Activated naive CD4-positive, alpha-beta T cell treated with anti-CD3 and anti-CD28 coated beads for 36 hours (primary cell): Measurements from ENCODE around the gene CHRM1. TPM values are rescaled to one million over a fixed set of nuclear protein-coding genes. Genes with fewer than 3 reads are reported as not detected.
A peak's percentile ranks its signal among the peaks of the same experiment; 100 is the strongest.

ENCODE experiments used
- CTCF ChIA-PET: fragments of 350-600 bp; sonication (Branson Sonifier 250); formaldehyde crosslinking; loops from one replicate; lab custom pipeline; 2021; ENCODE audit warnings: antibody characterized with exemption; lab: Charles Lee
- DNase-seq: peaks from one replicate; pipeline ENCODE4 v3.0.0-alpha.2; 2020
- H3K27ac Mint-ChIP-seq: one replicate; pipeline ENCODE4 v1.8.0; 2021; ENCODE audit warnings: mild to moderate bottlenecking, mixed read lengths
- H3K27me3 Mint-ChIP-seq: one replicate; pipeline ENCODE4 v1.8.0; 2021; ENCODE audit warnings: low read depth, mixed read lengths
- H3K36me3 Mint-ChIP-seq: one replicate; pipeline ENCODE4 v1.8.0; 2021; ENCODE audit warnings: low read depth, mixed read lengths
- H3K4me1 Mint-ChIP-seq: one replicate; pipeline ENCODE4 v1.8.0; 2021; ENCODE audit warnings: low read depth, mixed read lengths
- H3K4me3 Mint-ChIP-seq: one replicate; pipeline ENCODE4 v1.8.0; 2021; ENCODE audit warnings: mild to moderate bottlenecking, moderate library complexity, mixed read lengths
- H3K9me3 Mint-ChIP-seq: one replicate; pipeline ENCODE4 v1.8.0; 2021; ENCODE audit warnings: mixed read lengths
- intact Hi-C: fragments of 100-400 bp; cut with micrococcal nuclease; formaldehyde crosslinking; loops from one replicate; pipeline ENCODE4 v1.15.1; 2023
- total RNA-seq, 2 experiments: library from RNA; stranded (reverse); gene quantifications; one replicate each; pipeline ENCODE4 v1.2.3, GENCODE V29; 2021

Gene CHRM1
- total RNA-seq, 2 experiments from 2014 or later, result not detected

GRCh38 chr11:62922653-62923431, 1.7 kb upstream of the CHRM1 start:
- DNase-seq, result peak; percentile 57
- CTCF ChIA-PET, result interaction anchor here (0.9 to 3.6 kb wide), 6 partner anchors 17 to 311 kb away, joined by 3 to 21 read pairs (median 4); no protein-coding TSS in a partner anchor

GRCh38 chr11:62922189-62922589, 1.0 kb upstream of the CHRM1 start:
- H3K27me3 Mint-ChIP-seq, result peaks cover 47% of the 10 kb centered on the region
- no peak for DNase-seq
- H3K4me1 Mint-ChIP-seq, result peaks cover 31% of the 10 kb centered on the region
- CTCF ChIA-PET, result interaction anchor here (0.7 to 3.6 kb wide), 7 partner anchors 13 to 311 kb away, joined by 3 to 21 read pairs (median 3); no protein-coding TSS in a partner anchor
- intact Hi-C loops, result loop anchor here (2.0 kb wide), 1 partner anchor 15 kb away; no protein-coding TSS in a partner anchor
- H3K4me3 Mint-ChIP-seq, result no peak overlapping the region
- no peak overlapping the region for H3K27ac Mint-ChIP-seq
- H3K9me3 Mint-ChIP-seq, result no peaks in the 10 kb centered on the region
- H3K36me3 Mint-ChIP-seq, result no peaks in the 10 kb centered on the region

More at GRCh38 chr11:62922653-62923431, 1.7 kb upstream of the CHRM1 start:
- Mint-ChIP-seq H3K36me3 (no peaks in the 10 kb centered on the region), H3K4me1 (peaks cover 31% of the 10 kb centered on the region), H3K9me3 (no peaks in the 10 kb centered on the region), H3K27me3 (peaks cover 53% of the 10 kb centered on the region), H3K4me3 (peak overlapping the region; percentile 34), H3K27ac (no peak overlapping the region)
- intact Hi-C loops, result loop anchor here (2.0 kb wide), 1 partner anchor 16 kb away; no protein-coding TSS in a partner anchor

- Mint-ChIP-seq H3K36me3 (no peaks in the 10 kb centered on the region), H3K27me3 (peaks cover 43% of the 10 kb centered on the region), H3K27ac (no peak overlapping the region), H3K4me1 (peaks cover 31% of the 10 kb centered on the region), H3K4me3 (no peak overlapping the region), H3K9me3 (no peaks in the 10 kb centered on the region)
- CTCF ChIA-PET, result interaction anchor here (0.6 to 3.6 kb wide), 4 partner anchors 13 to 101 kb away, joined by 3 to 21 read pairs (median 4); no protein-coding TSS in a partner anchor
- intact Hi-C loops, result loop anchor here (2.0 kb wide), 1 partner anchor 15 kb away; no protein-coding TSS in a partner anchor
- no peak for DNase-seq
These were observed 518 bp upstream of the CHRM1 start for GRCh38 chr11:62921573-62922188.

GRCh38 chr11:62919898-62920640, 1.1 kb downstream of the CHRM1 start:
- intact Hi-C loops, result no loop called here
- CTCF ChIA-PET, result interaction anchor here (3.4 kb wide), 1 partner anchor 14 kb away, joined by 19 read pairs; no protein-coding TSS in a partner anchor

GRCh38 chr11:62919476-62919875, 1.7 kb downstream of the CHRM1 start:
- H3K9me3 Mint-ChIP-seq, result no peaks in the 10 kb centered on the region
- H3K36me3 Mint-ChIP-seq, result no peaks in the 10 kb centered on the region
- intact Hi-C loops, result no loop called here
- CTCF ChIA-PET, result interaction anchor here (3.4 kb wide), 1 partner anchor 13 kb away, joined by 19 read pairs; no protein-coding TSS in a partner anchor
- no peak overlapping the region for H3K4me3 Mint-ChIP-seq
- no peak overlapping the region for H3K27ac Mint-ChIP-seq
- H3K4me1 Mint-ChIP-seq, result peaks cover 17% of the 10 kb centered on the region
- peaks cover 25% of the 10 kb centered on the region for H3K27me3 Mint-ChIP-seq
- no peak for DNase-seq

More at GRCh38 chr11:62919898-62920640, 1.1 kb downstream of the CHRM1 start:
- H3K27me3 Mint-ChIP-seq, result peaks cover 27% of the 10 kb centered on the region
- no peaks in the 10 kb centered on the region for H3K36me3 Mint-ChIP-seq
- H3K27ac Mint-ChIP-seq, result no peak overlapping the region
- H3K4me1 Mint-ChIP-seq, result peaks cover 17% of the 10 kb centered on the region
- no peak for DNase-seq
- H3K9me3 Mint-ChIP-seq, result no peaks in the 10 kb centered on the region
- no peak overlapping the region for H3K4me3 Mint-ChIP-seq

- no peak for DNase-seq
- no peaks in the 10 kb centered on the region for H3K36me3 Mint-ChIP-seq
- peaks cover 13% of the 10 kb centered on the region for H3K4me1 Mint-ChIP-seq
- CTCF ChIA-PET, result interaction anchor here (1.0 to 3.4 kb wide), 4 partner anchors 12 to 108 kb away, joined by 4 to 19 read pairs (median 6); no protein-coding TSS in a partner anchor
- H3K9me3 Mint-ChIP-seq, result no peaks in the 10 kb centered on the region
- H3K4me3 Mint-ChIP-seq, result no peak overlapping the region
- intact Hi-C loops, result no loop called here
- H3K27me3 Mint-ChIP-seq, result peaks cover 20% of the 10 kb centered on the region
- H3K27ac Mint-ChIP-seq, result no peak overlapping the region
These were observed 2.6 kb downstream of the CHRM1 start for GRCh38 chr11:62918531-62918930.

GRCh38 chr11:62917906-62918502, 3.2 kb downstream of the CHRM1 start:
- Mint-ChIP-seq H3K9me3 (no peaks in the 10 kb centered on the region), H3K27ac (no peak overlapping the region), H3K27me3 (peaks cover 15% of the 10 kb centered on the region), H3K4me3 (no peak overlapping the region), H3K4me1 (peaks cover 8% of the 10 kb centered on the region), H3K36me3 (no peaks in the 10 kb centered on the region)
- intact Hi-C loops, result no loop called here
- no peak for DNase-seq
- CTCF ChIA-PET, result interaction anchor here (1.0 to 3.4 kb wide), 4 partner anchors 12 to 109 kb away, joined by 4 to 19 read pairs (median 6); no protein-coding TSS in a partner anchor

- no peak for DNase-seq
- H3K9me3 Mint-ChIP-seq, result no peaks in the 10 kb centered on the region
- H3K4me3 Mint-ChIP-seq, result no peak overlapping the region
- no peaks in the 10 kb centered on the region for H3K36me3 Mint-ChIP-seq
- H3K4me1 Mint-ChIP-seq, result no peaks in the 10 kb centered on the region
- CTCF ChIA-PET, result interaction anchor here (0.7 to 0.9 kb wide), 3 partner anchors 27 to 106 kb away, joined by 4 to 6 read pairs (median 6); no protein-coding TSS in a partner anchor
- intact Hi-C loops, result no loop called here
- H3K27me3 Mint-ChIP-seq, result no peaks in the 10 kb centered on the region
- H3K27ac Mint-ChIP-seq, result no peak overlapping the region
These were observed 6.7 kb downstream of the CHRM1 start for GRCh38 chr11:62914416-62914815.

GRCh38 chr11:62912268-62912667, 8.9 kb downstream of the CHRM1 start:
- CTCF ChIA-PET, result interaction anchor here (17.3 kb wide), 1 partner anchor 112 kb away, joined by 397 read pairs; no protein-coding TSS in a partner anchor
- H3K36me3 Mint-ChIP-seq, result no peaks in the 10 kb centered on the region

GRCh38 chr11:62911137-62912130, 9.7 kb downstream of the CHRM1 start:
- Mint-ChIP-seq H3K4me1 (no peaks in the 10 kb centered on the region), H3K27ac (no peak overlapping the region), H3K36me3 (no peaks in the 10 kb centered on the region), H3K4me3 (no peak overlapping the region), H3K27me3 (peaks cover 3% of the 10 kb centered on the region), H3K9me3 (no peaks in the 10 kb centered on the region)
- CTCF ChIA-PET, result interaction anchor here (1.6 to 17.3 kb wide), 2 partner anchors 64 to 112 kb away, joined by 6 to 397 read pairs; no protein-coding TSS in a partner anchor
- intact Hi-C loops, result no loop called here
- no peak for DNase-seq

More at GRCh38 chr11:62912268-62912667, 8.9 kb downstream of the CHRM1 start:
- intact Hi-C loops, result no loop called here
- Mint-ChIP-seq H3K27me3 (peaks cover 1% of the 10 kb centered on the region), H3K27ac (no peak overlapping the region), H3K9me3 (no peaks in the 10 kb centered on the region), H3K4me1 (no peaks in the 10 kb centered on the region), H3K4me3 (no peak overlapping the region)
- DNase-seq, result no peak
